ENCODE results near the gene SNAP23. TPM values are rescaled to one million over a fixed set of nuclear protein-coding genes. Genes with fewer than 3 reads are reported as not detected.

Gene SNAP23
- total RNA-seq, 1 donor from 2014 or later, result 54.8 TPM

DNA sequence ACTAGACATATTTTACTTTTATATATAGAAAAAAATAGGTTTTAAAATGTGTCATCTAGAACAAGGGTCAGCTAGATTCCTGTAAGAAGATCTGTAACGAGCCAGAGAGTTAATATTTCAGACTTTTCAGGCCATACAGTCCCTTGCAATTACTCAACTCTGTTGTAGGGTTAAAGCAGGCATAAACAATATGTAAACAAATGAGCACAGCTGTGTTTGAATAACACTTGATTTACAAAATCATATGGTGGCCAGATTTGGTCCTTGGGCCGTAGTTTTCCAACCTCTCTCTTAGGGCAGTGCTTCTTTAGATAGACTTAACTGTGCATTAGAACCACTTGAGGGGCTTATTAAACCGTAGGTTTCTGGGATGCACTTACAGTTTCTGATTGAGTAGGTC, 33.5 kb downstream of the SNAP23 start:
- TF ChIP-seq, protein P1, sequence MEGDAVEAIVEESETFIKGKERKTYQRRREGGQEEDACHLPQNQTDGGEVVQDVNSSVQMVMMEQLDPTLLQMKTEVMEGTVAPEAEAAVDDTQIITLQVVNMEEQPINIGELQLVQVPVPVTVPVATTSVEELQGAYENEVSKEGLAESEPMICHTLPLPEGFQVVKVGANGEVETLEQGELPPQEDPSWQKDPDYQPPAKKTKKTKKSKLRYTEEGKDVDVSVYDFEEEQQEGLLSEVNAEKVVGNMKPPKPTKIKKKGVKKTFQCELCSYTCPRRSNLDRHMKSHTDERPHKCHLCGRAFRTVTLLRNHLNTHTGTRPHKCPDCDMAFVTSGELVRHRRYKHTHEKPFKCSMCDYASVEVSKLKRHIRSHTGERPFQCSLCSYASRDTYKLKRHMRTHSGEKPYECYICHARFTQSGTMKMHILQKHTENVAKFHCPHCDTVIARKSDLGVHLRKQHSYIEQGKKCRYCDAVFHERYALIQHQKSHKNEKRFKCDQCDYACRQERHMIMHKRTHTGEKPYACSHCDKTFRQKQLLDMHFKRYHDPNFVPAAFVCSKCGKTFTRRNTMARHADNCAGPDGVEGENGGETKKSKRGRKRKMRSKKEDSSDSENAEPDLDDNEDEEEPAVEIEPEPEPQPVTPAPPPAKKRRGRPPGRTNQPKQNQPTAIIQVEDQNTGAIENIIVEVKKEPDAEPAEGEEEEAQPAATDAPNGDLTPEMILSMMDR (conservative IDR thresholded peaks at IDR 0.05), result no peak

DNA sequence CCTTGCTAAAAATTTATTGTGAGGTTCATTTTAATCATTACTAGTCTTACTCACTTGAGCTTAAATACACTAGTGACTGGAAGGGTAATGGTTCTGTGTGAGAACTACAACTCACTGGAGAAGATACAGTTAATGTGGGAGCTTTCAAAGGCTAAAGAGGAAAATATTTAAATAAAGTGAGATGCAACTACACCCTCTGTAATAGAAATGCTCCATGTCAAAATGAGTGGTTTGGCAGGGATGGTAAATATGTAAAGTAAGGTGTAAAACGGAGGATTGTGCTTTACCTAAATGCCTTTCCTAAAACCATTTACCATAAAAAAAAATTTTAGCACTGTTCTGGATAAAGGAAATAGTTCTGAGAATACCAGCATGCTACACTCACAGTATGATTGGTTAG, 37.8 kb downstream of the SNAP23 start:
- Mint-ChIP-seq H3K36me3 (ENCODE audit: low read depth) (peaks cover 12% of the 10 kb centered on the region), H3K9me3 (no peaks in the 10 kb centered on the region), H3K4me3 (no peak overlapping the region), H3K27ac (ENCODE audit: unreplicated experiment) (no peak overlapping the region), H3K27me3 (ENCODE audit: low read depth) (no peaks in the 10 kb centered on the region), H3K4me1 (no peaks in the 10 kb centered on the region)
- TF ChIP-seq, protein P1 (conservative IDR thresholded peaks at IDR 0.05), result no peak
- no peak for DNase-seq (ENCODE audit: low read depth, low spot score)

More for the DNA sequence above, 33.5 kb downstream of the SNAP23 start:
- H3K27ac Mint-ChIP-seq (ENCODE audit: unreplicated experiment), result no peak overlapping the region
- H3K27me3 Mint-ChIP-seq (ENCODE audit: low read depth), result no peaks in the 10 kb centered on the region
- H3K9me3 Mint-ChIP-seq, result no peaks in the 10 kb centered on the region
- no peak for DNase-seq (ENCODE audit: low read depth, low spot score)
- no peaks in the 10 kb centered on the region for H3K4me1 Mint-ChIP-seq
- no peak overlapping the region for H3K4me3 Mint-ChIP-seq
- H3K36me3 Mint-ChIP-seq (ENCODE audit: low read depth), result peaks cover 10% of the 10 kb centered on the region

DNA sequence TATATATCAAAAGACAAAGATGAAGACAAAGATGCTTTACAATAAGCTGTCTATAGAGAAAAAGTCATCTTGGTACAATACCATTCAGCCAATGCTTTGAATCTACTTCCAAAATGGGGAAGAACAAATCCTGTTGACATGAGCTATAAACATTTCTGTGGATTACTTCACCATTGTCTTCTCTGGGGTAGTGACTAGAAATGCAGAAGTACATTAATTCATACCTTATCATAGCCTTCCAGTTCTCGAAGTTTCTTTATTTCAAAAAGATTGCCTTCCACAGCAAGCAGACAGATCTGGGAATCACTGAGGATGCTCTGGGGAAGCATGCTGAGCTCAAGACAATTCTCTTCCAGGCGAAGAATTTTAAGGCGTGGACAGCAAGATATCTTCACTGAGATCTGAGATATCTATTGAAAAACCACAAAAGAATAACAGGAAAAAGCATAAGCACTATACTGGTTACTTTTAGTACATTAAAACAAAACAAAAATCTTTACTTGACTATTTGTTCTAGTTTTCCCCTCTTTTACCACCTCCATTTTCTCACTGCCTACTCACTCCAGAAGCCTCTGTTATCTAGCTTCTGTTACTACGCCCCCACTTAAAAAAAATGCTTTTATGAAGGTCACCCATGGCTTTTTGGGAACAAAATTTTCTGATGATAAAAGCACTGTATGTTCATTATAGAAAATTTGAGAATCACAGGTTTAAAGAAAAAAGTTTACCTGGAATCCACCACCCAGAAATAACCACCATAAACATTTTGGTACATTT, 49.6 kb downstream of the SNAP23 start:
- Mint-ChIP-seq H3K27ac (ENCODE audit: unreplicated experiment) (no peak overlapping the region), H3K9me3 (no peaks in the 10 kb centered on the region), H3K27me3 (ENCODE audit: low read depth) (no peaks in the 10 kb centered on the region), H3K4me1 (peaks cover 27% of the 10 kb centered on the region), H3K4me3 (no peak overlapping the region), H3K36me3 (ENCODE audit: low read depth) (no peaks in the 10 kb centered on the region)
- TF ChIP-seq, protein P1 (conservative IDR thresholded peaks at IDR 0.05), result no peak
- no peak for DNase-seq (ENCODE audit: low read depth, low spot score)

DNA sequence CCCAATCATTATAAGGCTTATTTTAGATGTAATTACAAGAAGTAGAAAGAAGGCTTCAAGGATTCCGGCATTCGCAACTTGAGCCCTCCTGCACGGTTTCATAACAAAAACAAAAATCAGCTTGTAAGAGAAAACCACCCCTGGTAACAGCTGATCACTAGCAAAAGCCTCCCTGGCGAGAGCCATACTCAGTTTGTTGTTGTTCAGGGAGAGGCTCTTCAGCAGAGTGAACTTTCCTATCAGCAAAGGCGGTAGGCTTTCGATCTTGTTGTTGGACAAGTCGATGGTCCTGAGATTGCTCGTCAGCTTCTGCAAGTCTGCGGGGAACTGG, 52.4 kb downstream of the SNAP23 start:
- no peak for DNase-seq (ENCODE audit: low read depth, low spot score)
- no peaks in the 10 kb centered on the region for H3K9me3 Mint-ChIP-seq
- no peaks in the 10 kb centered on the region for H3K36me3 Mint-ChIP-seq (ENCODE audit: low read depth)
- TF ChIP-seq, protein P1 (conservative IDR thresholded peaks at IDR 0.05), result no peak
- peaks cover 28% of the 10 kb centered on the region for H3K4me1 Mint-ChIP-seq
- H3K27me3 Mint-ChIP-seq (ENCODE audit: low read depth), result no peaks in the 10 kb centered on the region
- peak overlapping the region; percentile 96 for H3K4me3 Mint-ChIP-seq
- H3K27ac Mint-ChIP-seq (ENCODE audit: unreplicated experiment), result peak overlapping the region; percentile 94

- TF ChIP-seq, protein P1 (conservative IDR thresholded peaks at IDR 0.05), result no peak
- Mint-ChIP-seq H3K4me1 (peaks cover 28% of the 10 kb centered on the region), H3K27ac (ENCODE audit: unreplicated experiment) (peak within 1 kb of the TSS; percentile 94), H3K27me3 (ENCODE audit: low read depth) (no peaks in the 10 kb centered on the region), H3K36me3 (ENCODE audit: low read depth) (no peaks in the 10 kb centered on the region), H3K4me3 (peak within 1 kb of the TSS; percentile 96), H3K9me3 (no peaks in the 10 kb centered on the region)
- peak; percentile 85 for DNase-seq (ENCODE audit: low read depth, low spot score)
Observed at GRCh38 chr15:42548249-42549031, 53.0 kb downstream of the SNAP23 start, which contains the start of the genes HAUS2 and LRRC57. HAUS2 (plus strand) TSS chr15:42548838; CDS start chr15:42548873, 35 bp downstream. LRRC57 (minus strand) TSS chr15:42548793; CDS start chr15:42548434, 359 bp downstream.
